ENCODE data around the gene LDB1.

DNA sequence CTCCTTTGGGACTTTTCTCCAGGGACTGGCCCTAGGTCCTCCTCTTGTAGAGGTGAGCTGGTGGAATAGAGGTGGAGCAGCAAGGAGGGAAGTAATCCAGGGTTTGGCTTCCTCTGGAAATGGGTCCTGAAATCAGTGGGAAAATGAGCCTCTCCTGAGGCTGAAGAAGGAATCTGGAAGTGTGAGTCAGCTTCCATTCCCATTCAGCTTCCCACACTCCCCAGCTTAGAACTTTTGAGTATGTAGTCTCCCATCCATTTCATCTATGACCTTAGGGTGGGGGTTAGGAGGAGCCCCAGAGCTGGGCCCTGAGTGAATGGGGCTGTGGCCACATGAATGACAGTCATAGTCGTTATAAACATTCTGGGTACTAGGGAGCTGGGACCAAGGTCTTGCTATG lies 17.7 kb downstream of the LDB1 start:
- no peak for TF ChIP-seq EGR1 (IDR thresholded peaks at IDR 0.05)
- TF ChIP-seq, protein P1, sequence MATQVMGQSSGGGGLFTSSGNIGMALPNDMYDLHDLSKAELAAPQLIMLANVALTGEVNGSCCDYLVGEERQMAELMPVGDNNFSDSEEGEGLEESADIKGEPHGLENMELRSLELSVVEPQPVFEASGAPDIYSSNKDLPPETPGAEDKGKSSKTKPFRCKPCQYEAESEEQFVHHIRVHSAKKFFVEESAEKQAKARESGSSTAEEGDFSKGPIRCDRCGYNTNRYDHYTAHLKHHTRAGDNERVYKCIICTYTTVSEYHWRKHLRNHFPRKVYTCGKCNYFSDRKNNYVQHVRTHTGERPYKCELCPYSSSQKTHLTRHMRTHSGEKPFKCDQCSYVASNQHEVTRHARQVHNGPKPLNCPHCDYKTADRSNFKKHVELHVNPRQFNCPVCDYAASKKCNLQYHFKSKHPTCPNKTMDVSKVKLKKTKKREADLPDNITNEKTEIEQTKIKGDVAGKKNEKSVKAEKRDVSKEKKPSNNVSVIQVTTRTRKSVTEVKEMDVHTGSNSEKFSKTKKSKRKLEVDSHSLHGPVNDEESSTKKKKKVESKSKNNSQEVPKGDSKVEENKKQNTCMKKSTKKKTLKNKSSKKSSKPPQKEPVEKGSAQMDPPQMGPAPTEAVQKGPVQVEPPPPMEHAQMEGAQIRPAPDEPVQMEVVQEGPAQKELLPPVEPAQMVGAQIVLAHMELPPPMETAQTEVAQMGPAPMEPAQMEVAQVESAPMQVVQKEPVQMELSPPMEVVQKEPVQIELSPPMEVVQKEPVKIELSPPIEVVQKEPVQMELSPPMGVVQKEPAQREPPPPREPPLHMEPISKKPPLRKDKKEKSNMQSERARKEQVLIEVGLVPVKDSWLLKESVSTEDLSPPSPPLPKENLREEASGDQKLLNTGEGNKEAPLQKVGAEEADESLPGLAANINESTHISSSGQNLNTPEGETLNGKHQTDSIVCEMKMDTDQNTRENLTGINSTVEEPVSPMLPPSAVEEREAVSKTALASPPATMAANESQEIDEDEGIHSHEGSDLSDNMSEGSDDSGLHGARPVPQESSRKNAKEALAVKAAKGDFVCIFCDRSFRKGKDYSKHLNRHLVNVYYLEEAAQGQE (IDR thresholded peaks at IDR 0.05; ENCODE audit: low read depth), result no peak
- TF ChIP-seq, protein P2, sequence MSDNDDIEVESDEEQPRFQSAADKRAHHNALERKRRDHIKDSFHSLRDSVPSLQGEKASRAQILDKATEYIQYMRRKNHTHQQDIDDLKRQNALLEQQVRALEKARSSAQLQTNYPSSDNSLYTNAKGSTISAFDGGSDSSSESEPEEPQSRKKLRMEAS (IDR thresholded peaks at IDR 0.05), result no peak

Data from Ishikawa (cell line).